Measurements from ENCODE around the gene LTC4S. TPM values are rescaled to one million over a fixed set of nuclear protein-coding genes. Genes with fewer than 3 reads are reported as not detected.
"Not testable (repeated sequence)": the region's sequence is repeated elsewhere in the genome, so short reads cannot be mapped to it uniquely, and the experiment has no call there.

LTC4S gene
- total and polyA plus RNA-seq, 4 donors = 1.9 to 10.7 (median 8.4) TPM

GRCh38 chr5:179830818-179831468 is 37.2 kb downstream of the LTC4S start:
- no peak overlapping the region for H3K4me3 ChIP-seq (ENCODE audit: low read depth, low read length)
- 93% methylated on average over 5 of the region's 7 CpGs for WGBS (ENCODE audit: insufficient coverage)
- DNase-seq (ENCODE audit: low read depth in 4 of 6, low spot score in 6 of 6) = no peak
- no peak overlapping the region for H3K27ac ChIP-seq (ENCODE audit: low read depth, low read length)
- H3K36me3 ChIP-seq (ENCODE audit: control insufficient read depth, insufficient read depth, low read length) = peaks cover 83% of the 10 kb centered on the region
- H3K9me3 ChIP-seq (ENCODE audit: control insufficient read depth, insufficient read depth, low read length) = no peaks in the 10 kb centered on the region
- no peaks in the 10 kb centered on the region for H3K27me3 ChIP-seq (ENCODE audit: control insufficient read depth, insufficient read depth, low read length)
- H3K4me1 ChIP-seq (ENCODE audit: control insufficient read depth, insufficient read depth, low read length) = peaks cover 4% of the 10 kb centered on the region

GRCh38 chr5:179832039-179832745 is 38.4 kb downstream of the LTC4S start:
- H3K27me3 ChIP-seq (ENCODE audit: control insufficient read depth, insufficient read depth, low read length) = no peaks in the 10 kb centered on the region
- 94% methylated on average over 20 of the region's 20 CpGs for WGBS (ENCODE audit: insufficient coverage)
- no peak overlapping the region for H3K4me3 ChIP-seq (ENCODE audit: low read depth, low read length)
- H3K36me3 ChIP-seq (ENCODE audit: control insufficient read depth, insufficient read depth, low read length) = peaks cover 82% of the 10 kb centered on the region
- no peak overlapping the region for H3K27ac ChIP-seq (ENCODE audit: low read depth, low read length)
- DNase-seq (ENCODE audit: low read depth in 4 of 6, low spot score in 6 of 6) = no peak
- H3K9me3 ChIP-seq (ENCODE audit: control insufficient read depth, insufficient read depth, low read length) = no peaks in the 10 kb centered on the region
- peaks cover 4% of the 10 kb centered on the region for H3K4me1 ChIP-seq (ENCODE audit: control insufficient read depth, insufficient read depth, low read length)

GRCh38 chr5:179833056-179833708 is 39.4 kb downstream of the LTC4S start:
- Histone ChIP-seq H3K4me1 (ENCODE audit: control insufficient read depth, insufficient read depth, low read length) (peaks cover 4% of the 10 kb centered on the region), H3K9me3 (ENCODE audit: control insufficient read depth, insufficient read depth, low read length) (no peaks in the 10 kb centered on the region), H3K27me3 (ENCODE audit: control insufficient read depth, insufficient read depth, low read length) (no peaks in the 10 kb centered on the region), H3K27ac (ENCODE audit: low read depth, low read length) (no peak overlapping the region), H3K36me3 (ENCODE audit: control insufficient read depth, insufficient read depth, low read length) (peaks cover 82% of the 10 kb centered on the region), H3K4me3 (ENCODE audit: low read depth, low read length) (no peak overlapping the region)
- no peak for DNase-seq (ENCODE audit: low read depth in 4 of 6, low spot score in 6 of 6)
- WGBS (ENCODE audit: insufficient coverage) = 83% methylated on average over 22 of the region's 23 CpGs

GRCh38 chr5:179833709-179834070 is 39.9 kb downstream of the LTC4S start:
- Histone ChIP-seq H3K9me3 (ENCODE audit: control insufficient read depth, insufficient read depth, low read length) (no peaks in the 10 kb centered on the region), H3K4me1 (ENCODE audit: control insufficient read depth, insufficient read depth, low read length) (peaks cover 4% of the 10 kb centered on the region), H3K27ac (ENCODE audit: low read depth, low read length) (no peak overlapping the region), H3K36me3 (ENCODE audit: control insufficient read depth, insufficient read depth, low read length) (peaks cover 83% of the 10 kb centered on the region), H3K4me3 (ENCODE audit: low read depth, low read length) (no peak overlapping the region), H3K27me3 (ENCODE audit: control insufficient read depth, insufficient read depth, low read length) (no peaks in the 10 kb centered on the region)
- DNase-seq (ENCODE audit: low read depth in 4 of 6, low spot score in 6 of 6) = no peak
- 100% methylated on average over 1 of the region's 3 CpGs for WGBS (ENCODE audit: insufficient coverage)

- no peaks in the 10 kb centered on the region for H3K9me3 ChIP-seq (ENCODE audit: control insufficient read depth, insufficient read depth, low read length)
- H3K27me3 ChIP-seq (ENCODE audit: control insufficient read depth, insufficient read depth, low read length) = no peaks in the 10 kb centered on the region
- H3K27ac ChIP-seq (ENCODE audit: low read depth, low read length) = no peak overlapping the region
- no peak for DNase-seq (ENCODE audit: low read depth in 4 of 6, low spot score in 6 of 6)
- no peak overlapping the region for H3K4me3 ChIP-seq (ENCODE audit: low read depth, low read length)
- peaks cover 82% of the 10 kb centered on the region for H3K36me3 ChIP-seq (ENCODE audit: control insufficient read depth, insufficient read depth, low read length)
- 20% methylated on average over 1 of the region's 8 CpGs for WGBS (ENCODE audit: insufficient coverage)
- H3K4me1 ChIP-seq (ENCODE audit: control insufficient read depth, insufficient read depth, low read length) = peaks cover 2% of the 10 kb centered on the region
Measured at GRCh38 chr5:179834120-179834519, 40.3 kb downstream of the LTC4S start.

GRCh38 chr5:179834871-179835270 is 41.1 kb downstream of the LTC4S start:
- not testable (repeated sequence) for H3K4me1 ChIP-seq (ENCODE audit: control insufficient read depth, insufficient read depth, low read length); H3K27me3 ChIP-seq (ENCODE audit: control insufficient read depth, insufficient read depth, low read length); H3K4me3 ChIP-seq (ENCODE audit: low read depth, low read length); DNase-seq (ENCODE audit: low read depth in 4 of 6, low spot score in 6 of 6); H3K27ac ChIP-seq (ENCODE audit: low read depth, low read length); H3K9me3 ChIP-seq (ENCODE audit: control insufficient read depth, insufficient read depth, low read length)
- H3K36me3 ChIP-seq (ENCODE audit: control insufficient read depth, insufficient read depth, low read length) = peaks cover 85% of the 10 kb centered on the region
- no CpG with 5 or more reads among the region's 28 CpGs for WGBS (ENCODE audit: insufficient coverage)

- 94% methylated on average over 16 of the region's 19 CpGs for WGBS (ENCODE audit: insufficient coverage)
Measured at GRCh38 chr5:179836225-179837019, 42.6 kb downstream of the LTC4S start.

GRCh38 chr5:179837076-179838011 is 43.6 kb downstream of the LTC4S start:
- Histone ChIP-seq H3K36me3 (ENCODE audit: control insufficient read depth, insufficient read depth, low read length) (peaks cover 83% of the 10 kb centered on the region), H3K27me3 (ENCODE audit: control insufficient read depth, insufficient read depth, low read length) (no peaks in the 10 kb centered on the region), H3K9me3 (ENCODE audit: control insufficient read depth, insufficient read depth, low read length) (no peaks in the 10 kb centered on the region), H3K4me3 (ENCODE audit: low read depth, low read length) (no peak overlapping the region), H3K4me1 (ENCODE audit: control insufficient read depth, insufficient read depth, low read length) (no peaks in the 10 kb centered on the region), H3K27ac (ENCODE audit: low read depth, low read length) (no peak overlapping the region)
- WGBS (ENCODE audit: insufficient coverage) = 89% methylated on average over 11 of the region's 15 CpGs
- DNase-seq (ENCODE audit: low read depth in 4 of 6, low spot score in 6 of 6) = no peak

More at GRCh38 chr5:179836225-179837019, 42.6 kb downstream of the LTC4S start:
- Histone ChIP-seq H3K4me1 (ENCODE audit: control insufficient read depth, insufficient read depth, low read length) (no peaks in the 10 kb centered on the region), H3K9me3 (ENCODE audit: control insufficient read depth, insufficient read depth, low read length) (no peaks in the 10 kb centered on the region), H3K27ac (ENCODE audit: low read depth, low read length) (no peak overlapping the region), H3K4me3 (ENCODE audit: low read depth, low read length) (no peak overlapping the region), H3K27me3 (ENCODE audit: control insufficient read depth, insufficient read depth, low read length) (no peaks in the 10 kb centered on the region), H3K36me3 (ENCODE audit: control insufficient read depth, insufficient read depth, low read length) (peaks cover 83% of the 10 kb centered on the region)
- DNase-seq (ENCODE audit: low read depth in 4 of 6, low spot score in 6 of 6) = no peak

Data from spinal cord (tissue), 10 donors.